ENCODE results near the gene CDKN2AIPNL.

The CDKN2AIPNL gene

GRCh38 chr5:134371834-134372340, 39.8 kb downstream of the CDKN2AIPNL start:
- peak; percentile 26 for DNase-seq (ENCODE audit: low spot score)
- in situ Hi-C loops (cut with MboI; ENCODE audit: low pct_unique_long_range_greater_than_20kb, low sequenced_read_pairs, unreplicated experiment): no loop called here
- no peak for TF ChIP-seq CTCF (IDR thresholded peaks at IDR 0.05; ENCODE audit: extremely low read depth, insufficient read depth, missing control alignments)

- peak; percentile 94 for DNase-seq (ENCODE audit: low spot score)
- in situ Hi-C loops (cut with MboI; ENCODE audit: low pct_unique_long_range_greater_than_20kb, low sequenced_read_pairs, unreplicated experiment): no loop called here
- no peak for TF ChIP-seq CTCF (IDR thresholded peaks at IDR 0.05; ENCODE audit: extremely low read depth, insufficient read depth, missing control alignments)
These were observed 40.5 kb downstream of the CDKN2AIPNL start, which contains the start of gene UBE2B for GRCh38 chr5:134370871-134371833. TSS of gene UBE2B (plus strand) at chr5:134371569. CDS start at chr5:134371596, 27 bp downstream.

- peak; percentile 28 for DNase-seq (ENCODE audit: low spot score)
- TF ChIP-seq CTCF (IDR thresholded peaks at IDR 0.05; ENCODE audit: extremely low read depth, insufficient read depth, missing control alignments): no peak
- in situ Hi-C loops (cut with MboI; ENCODE audit: low pct_unique_long_range_greater_than_20kb, low sequenced_read_pairs, unreplicated experiment): no loop called here
These were observed 41.3 kb downstream of the CDKN2AIPNL start for GRCh38 chr5:134370311-134370870.

GRCh38 chr5:134365604-134366003, 46.1 kb downstream of the CDKN2AIPNL start:
- TF ChIP-seq CTCF (IDR thresholded peaks at IDR 0.05; ENCODE audit: extremely low read depth, insufficient read depth, missing control alignments): no peak
- in situ Hi-C loops (cut with MboI; ENCODE audit: low pct_unique_long_range_greater_than_20kb, low sequenced_read_pairs, unreplicated experiment): no loop called here
- DNase-seq (ENCODE audit: low spot score): no peak

- in situ Hi-C loops (cut with MboI; ENCODE audit: low pct_unique_long_range_greater_than_20kb, low sequenced_read_pairs, unreplicated experiment): no loop called here
- TF ChIP-seq CTCF (IDR thresholded peaks at IDR 0.05; ENCODE audit: extremely low read depth, insufficient read depth, missing control alignments): no peak
- no peak for DNase-seq (ENCODE audit: low spot score)
These were observed 56.0 kb downstream of the CDKN2AIPNL start for GRCh38 chr5:134355681-134356080.
